Keratinocyte (primary cell): Measurements from ENCODE around the gene NSF. TPM values are rescaled to one million over a fixed set of nuclear protein-coding genes. Genes with fewer than 3 reads are reported as not detected.
A peak's percentile ranks its signal among the peaks of the same experiment; 100 is the strongest.

Source experiments
- DNase-seq: peaks from one replicate; pipeline ENCODE4 v3.0.0-alpha.2; 2011; ENCODE audit warnings: low read depth, missing footprints, low spot score
- FAIRE-seq: peaks from 2 replicates; lab custom pipeline; 2011; peaks lifted over from hg19 to GRCh38; lab: Jason Lieb, UNC
- H2AFZ ChIP-seq: 2 replicates; pipeline ENCODE4 v1.6.0; 2012; ENCODE audit warnings: low read length, control low read depth, inconsistent platforms; ENCODE audit not compliant: control insufficient read depth
- H3K27ac ChIP-seq: 2 replicates; pipeline ENCODE4 v1.5.1; 2011; ENCODE audit warnings: low read length; ENCODE audit not compliant: control insufficient read depth, insufficient read depth
- H3K27me3 ChIP-seq: 3 replicates; pipeline ENCODE4 v1.6.0; 2011; ENCODE audit warnings: low read length; ENCODE audit not compliant: control insufficient read depth, insufficient read depth; ENCODE audit errors: extremely low read depth
- H3K36me3 ChIP-seq, 2 experiments: 2 replicates in 1 of 2; 3 replicates in 1 of 2; pipeline ENCODE4 v1.5.1; 2011; ENCODE audit warnings: low read length in 2 of 2, mild to moderate bottlenecking in 1 of 2; ENCODE audit not compliant: control insufficient read depth in 2 of 2, insufficient read depth in 2 of 2; ENCODE audit errors: extremely low read depth in 1 of 2
- H3K4me1 ChIP-seq: 3 replicates; pipeline ENCODE4 v1.5.1; 2011; ENCODE audit warnings: low read length; ENCODE audit not compliant: control insufficient read depth, insufficient read depth; ENCODE audit errors: extremely low read depth
- H3K4me2 ChIP-seq: 3 replicates; pipeline ENCODE4 v1.6.0; 2011; ENCODE audit warnings: low read depth, low read length; ENCODE audit not compliant: control insufficient read depth, insufficient read depth; ENCODE audit errors: extremely low read depth
- H3K4me3 ChIP-seq, 3 experiments: fragments of 200-600 bp in 1 of 3; sonication (generic) in 1 of 3; 2 replicates in 2 of 3; 3 replicates in 1 of 3; pipeline ENCODE4 v1.5.1; 2011 to 2016; ENCODE audit warnings: low read length in 3 of 3, mild to moderate bottlenecking in 3 of 3, control low read depth in 2 of 3, inconsistent platforms in 1 of 3, low read depth in 1 of 3, mixed read lengths in 1 of 3, mixed run types in 1 of 3, moderate library complexity in 1 of 3; ENCODE audit not compliant: control insufficient read depth in 2 of 3, insufficient read depth in 2 of 3; ENCODE audit errors: extremely low read depth in 1 of 3
- H3K79me2 ChIP-seq: 2 replicates; pipeline ENCODE4 v1.6.0; 2012; ENCODE audit warnings: low read length; ENCODE audit not compliant: control insufficient read depth, insufficient read depth
- H3K9ac ChIP-seq: 3 replicates; pipeline ENCODE4 v1.6.0; 2011; ENCODE audit warnings: low read length; ENCODE audit not compliant: control insufficient read depth, insufficient read depth; ENCODE audit errors: extremely low read depth
- H3K9me1 ChIP-seq: 3 replicates; pipeline ENCODE4 v1.6.0; 2011; ENCODE audit warnings: low read length; ENCODE audit not compliant: control insufficient read depth, insufficient read depth; ENCODE audit errors: extremely low read depth
- H3K9me3 ChIP-seq: 2 replicates; pipeline ENCODE4 v1.5.1; 2012; ENCODE audit warnings: low read depth, low read length; ENCODE audit not compliant: control insufficient read depth
- H4K20me1 ChIP-seq: 3 replicates; pipeline ENCODE4 v1.6.0; 2011; ENCODE audit warnings: low read length; ENCODE audit not compliant: control insufficient read depth, insufficient read depth; ENCODE audit errors: extremely low read depth
- EZH2 ChIP-seq: IDR thresholded peaks from one replicate; pipeline ENCODE4 v1.6.1; 2012; ENCODE audit warnings: inconsistent platforms, mild to moderate bottlenecking, low read length, moderate library complexity
- dilution Hi-C: fragments of 300-500 bp; cut with MboI; formaldehyde crosslinking; loops from one replicate; pipeline ENCODE4 v1.7.0; 2020; ENCODE audit warnings: low sequenced_read_pairs; ENCODE audit not compliant: extremely low pct_ligation_motif_present
- polyA plus RNA-seq, 5 experiments: library from polyadenylated mRNA; depleted of rRNA in 3 of 5; stranded (reverse) in 3 of 5; stranded (forward) in 1 of 5; unstranded in 1 of 5; fragments of >200 nt; gene quantifications; 1 replicate in 1 of 5; 2 replicates in 3 of 5; 3 replicates in 1 of 5; pipeline versions ENCODE4 v1.2.1 to v1.2.3, GENCODE V29; 2011 to 2012; ENCODE audit warnings: missing spikeins in 2 of 5, low read depth in 1 of 5, low replicate concordance in 1 of 5
- TF ChIP-seq, protein P1 (sequence below), 3 experiments: IDR thresholded peaks in 1 of 3; conservative IDR thresholded peaks in 1 of 3; optimal IDR thresholded peaks in 1 of 3; 2 replicates in 2 of 3; 3 replicates in 1 of 3; pipeline versions ENCODE3 to v1.5.1; 2011; ENCODE audit warnings: low read length in 3 of 3, mild to moderate bottlenecking in 3 of 3, moderate library complexity in 2 of 3, control low read depth in 1 of 3, inconsistent platforms in 1 of 3; ENCODE audit not compliant: insufficient read depth in 2 of 3; ENCODE audit errors: extremely low read depth in 1 of 3

NSF gene
- polyA plus RNA-seq, 1 donor (not counting 4 experiments of a cell fraction or from before 2014, with no cell fraction given) = 32.3 TPM

DNA sequence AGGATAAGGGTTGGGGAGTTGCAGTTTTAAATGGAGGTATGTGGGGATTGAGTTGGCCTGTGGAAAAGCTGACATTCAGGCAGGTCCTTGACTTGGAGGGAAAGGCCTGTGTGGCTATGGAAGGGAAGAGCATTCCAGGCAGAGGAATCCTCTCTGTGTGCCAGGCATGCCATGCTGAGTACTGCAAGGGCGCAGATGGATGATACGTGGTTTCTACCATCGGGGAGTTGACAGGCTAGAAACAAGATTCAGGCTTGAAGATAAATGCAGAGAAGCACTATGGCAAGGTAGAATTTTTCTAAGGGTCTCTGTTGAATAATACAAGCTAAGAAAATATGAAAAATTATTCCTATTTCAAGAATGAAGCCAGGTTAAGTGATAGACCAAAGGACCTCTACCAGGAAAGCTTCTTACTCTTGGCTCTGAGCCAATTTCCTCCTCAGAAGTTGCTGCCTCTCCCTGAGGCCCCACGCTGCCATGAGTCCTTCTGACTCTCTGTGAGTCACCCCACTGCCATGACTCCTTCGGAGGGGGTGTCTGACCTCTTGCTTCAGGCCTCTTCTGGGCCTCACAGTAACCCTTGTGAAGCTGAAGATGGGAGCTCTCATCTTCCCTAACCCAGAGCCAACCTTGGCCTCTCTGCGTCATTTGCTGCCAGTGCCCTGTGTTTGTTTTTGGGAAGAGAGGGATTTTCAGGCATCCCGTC, 152.2 kb downstream of the NSF start:
- TF ChIP-seq EZH2 = no peak
- TF ChIP-seq, protein P1, sequence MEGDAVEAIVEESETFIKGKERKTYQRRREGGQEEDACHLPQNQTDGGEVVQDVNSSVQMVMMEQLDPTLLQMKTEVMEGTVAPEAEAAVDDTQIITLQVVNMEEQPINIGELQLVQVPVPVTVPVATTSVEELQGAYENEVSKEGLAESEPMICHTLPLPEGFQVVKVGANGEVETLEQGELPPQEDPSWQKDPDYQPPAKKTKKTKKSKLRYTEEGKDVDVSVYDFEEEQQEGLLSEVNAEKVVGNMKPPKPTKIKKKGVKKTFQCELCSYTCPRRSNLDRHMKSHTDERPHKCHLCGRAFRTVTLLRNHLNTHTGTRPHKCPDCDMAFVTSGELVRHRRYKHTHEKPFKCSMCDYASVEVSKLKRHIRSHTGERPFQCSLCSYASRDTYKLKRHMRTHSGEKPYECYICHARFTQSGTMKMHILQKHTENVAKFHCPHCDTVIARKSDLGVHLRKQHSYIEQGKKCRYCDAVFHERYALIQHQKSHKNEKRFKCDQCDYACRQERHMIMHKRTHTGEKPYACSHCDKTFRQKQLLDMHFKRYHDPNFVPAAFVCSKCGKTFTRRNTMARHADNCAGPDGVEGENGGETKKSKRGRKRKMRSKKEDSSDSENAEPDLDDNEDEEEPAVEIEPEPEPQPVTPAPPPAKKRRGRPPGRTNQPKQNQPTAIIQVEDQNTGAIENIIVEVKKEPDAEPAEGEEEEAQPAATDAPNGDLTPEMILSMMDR (optimal IDR thresholded peaks at IDR 0.05 in 1 of 3, IDR thresholded peaks at IDR 0.05 in 1 of 3, conservative IDR thresholded peaks at IDR 0.05 in 1 of 3; ENCODE audit: extremely low read depth in 1 of 3, insufficient read depth in 2 of 3, low read length in 3 of 3) = no peak
- peaks cover 26% of the 10 kb centered on the region for H3K4me1 ChIP-seq
- H3K27ac ChIP-seq = peak overlapping the region; percentile 54
- peak overlapping the region; percentile 68 for H3K4me2 ChIP-seq
- peak; percentile 84 for FAIRE-seq
- DNase-seq = no peak
- H3K9me3 ChIP-seq = no peaks in the 10 kb centered on the region
- H4K20me1 ChIP-seq = no peaks in the 10 kb centered on the region
- H3K79me2 ChIP-seq = no peaks in the 10 kb centered on the region
- H3K9me1 ChIP-seq = peaks cover 3% of the 10 kb centered on the region
- no peak overlapping the region for H3K4me3 ChIP-seq
- H3K36me3 ChIP-seq = no peaks in the 10 kb centered on the region
- no peaks in the 10 kb centered on the region for H3K27me3 ChIP-seq
- peak overlapping the region; percentile 8 for H2AFZ ChIP-seq
- no peak overlapping the region for H3K9ac ChIP-seq
- dilution Hi-C loops = no loop called here

DNA sequence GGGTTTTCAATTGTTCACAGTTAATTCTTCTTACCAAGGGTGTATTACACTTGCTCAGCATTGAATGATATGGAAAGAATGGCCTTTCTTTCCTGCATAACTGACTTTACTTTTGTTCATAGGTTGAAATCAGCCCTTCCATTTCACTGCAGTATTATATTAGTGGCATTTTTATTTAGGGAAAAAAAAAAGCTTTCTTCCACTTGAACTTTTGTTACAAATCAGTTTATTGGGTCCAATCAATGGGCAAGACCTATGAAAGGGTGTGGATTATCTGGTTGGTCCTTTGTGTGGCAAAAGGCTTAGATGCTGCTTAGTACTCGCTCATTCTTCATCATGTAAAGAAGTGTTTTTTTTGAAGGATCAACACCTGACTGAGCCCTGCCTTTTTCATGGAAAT, 154.0 kb downstream of the NSF start:
- Histone ChIP-seq H2AFZ (no peak overlapping the region), H3K4me1 (peaks cover 26% of the 10 kb centered on the region), H3K4me2 (no peak overlapping the region), H3K9me1 (peaks cover 3% of the 10 kb centered on the region), H3K9me3 (no peaks in the 10 kb centered on the region), H4K20me1 (no peaks in the 10 kb centered on the region), H3K4me3 (no peak overlapping the region), H3K27ac (no peak overlapping the region), H3K9ac (no peak overlapping the region), H3K79me2 (no peaks in the 10 kb centered on the region), H3K36me3 (no peaks in the 10 kb centered on the region), H3K27me3 (no peaks in the 10 kb centered on the region)
- DNase-seq = no peak
- dilution Hi-C loops = no loop called here
- no peak for FAIRE-seq
- TF ChIP-seq EZH2 = no peak
- TF ChIP-seq, protein P1 (optimal IDR thresholded peaks at IDR 0.05 in 1 of 3, IDR thresholded peaks at IDR 0.05 in 1 of 3, conservative IDR thresholded peaks at IDR 0.05 in 1 of 3; ENCODE audit: extremely low read depth in 1 of 3, insufficient read depth in 2 of 3, low read length in 3 of 3) = no peak
